ENCODE results near the gene TCEAL1. TPM values are rescaled to one million over a fixed set of nuclear protein-coding genes. Genes with fewer than 3 reads are reported as not detected.

The TCEAL1 gene
- total and polyA plus RNA-seq, 2 of the 13 experiments (the other 11 are each of a cell fraction or from before 2014, with no cell fraction given), result 11.2 to 14.8 TPM

DNA sequence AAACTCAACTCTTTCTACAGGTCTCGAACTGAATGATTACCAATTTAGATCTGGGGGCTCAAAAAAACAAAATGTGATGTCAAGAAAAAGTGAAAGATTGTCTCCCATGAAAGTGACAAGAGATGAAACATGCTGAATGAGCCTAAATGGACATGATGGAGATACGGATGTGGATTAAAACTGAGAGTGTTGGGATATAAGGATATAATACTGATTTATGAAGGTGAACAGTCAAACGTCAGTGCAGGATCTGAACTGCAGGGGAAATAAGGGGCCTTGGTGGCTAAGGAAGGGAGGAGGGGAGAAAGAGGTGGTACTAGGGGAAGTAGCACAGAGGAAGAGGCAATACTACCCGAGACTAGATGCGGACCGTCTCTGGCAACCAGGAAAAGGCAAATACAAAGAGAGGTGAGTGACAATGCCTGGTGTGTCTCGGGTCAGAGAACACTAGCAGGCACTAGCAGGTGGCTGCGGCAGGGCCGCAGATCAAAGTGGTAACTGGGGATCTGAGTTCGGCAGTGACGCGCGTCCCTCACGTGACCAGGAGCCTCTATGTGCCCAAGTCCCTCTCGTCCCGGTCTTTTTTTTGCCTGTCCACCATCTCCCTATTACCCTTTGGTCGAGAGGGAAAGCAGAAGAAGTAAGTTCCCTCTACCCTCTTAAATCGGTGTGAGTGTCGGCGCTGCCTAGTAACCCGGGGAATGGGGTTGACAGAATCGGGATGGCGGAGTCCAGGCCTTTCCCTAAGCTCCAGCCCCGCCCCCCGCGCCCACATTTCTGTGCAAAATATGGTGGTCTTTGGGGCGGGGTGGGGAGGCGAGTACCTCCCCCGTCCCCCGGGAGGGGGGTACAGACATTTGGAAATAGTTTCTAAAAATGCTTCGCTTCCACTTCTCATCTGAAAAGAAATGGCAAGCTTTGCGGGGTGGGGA is at the start of gene TCEAL1 (continued):
- TF ChIP-seq NR2C2 (CRISPR knock-in tag; IDR thresholded peaks at IDR 0.05; ENCODE audit: borderline replicate concordance) (peak; percentile 14; the same call in 1 of the 2 replicates), SOX13 (IDR thresholded peaks at IDR 0.05) (no peak), SOX13 (CRISPR knock-in tag; conservative IDR thresholded peaks at IDR 0.05 in 1 of 2, IDR thresholded peaks at IDR 0.05 in 1 of 2) (0 out of 4 replicates have a peak, but pooled peaks of 1 of the 2 experiments have one; percentile 17), ZNF816 (CRISPR knock-in tag; IDR thresholded peaks at IDR 0.05; ENCODE audit: borderline replicate concordance) (no peak), ZNF354B (CRISPR knock-in tag; IDR thresholded peaks at IDR 0.05) (0 out of 2 replicates have a peak, but pooled peaks have one; percentile 35), HOXD1 (CRISPR knock-in tag; IDR thresholded peaks at IDR 0.05) (no peak), ARID5B (CRISPR knock-in tag; IDR thresholded peaks at IDR 0.05) (no peak), SNAPC4 (CRISPR knock-in tag; IDR thresholded peaks at IDR 0.05) (no peak), AKAP8 (CRISPR knock-in tag; IDR thresholded peaks at IDR 0.05) (no peak), JUN (CRISPR knock-in tag; IDR thresholded peaks at IDR 0.05) (no peak), RAD51 (IDR thresholded peaks at IDR 0.05; ENCODE audit: borderline replicate concordance) (peak; percentile 48; the same call in 1 of the 2 replicates), ZNF629 (CRISPR knock-in tag; conservative IDR thresholded peaks at IDR 0.05) (no peak), ZNF460 (CRISPR knock-in tag; IDR thresholded peaks at IDR 0.05; ENCODE audit: borderline replicate concordance) (no peak), MED1 (CRISPR knock-in tag; IDR thresholded peaks at IDR 0.05) (0 out of 2 replicates have a peak, but pooled peaks have one; percentile 21), SAFB2 (CRISPR knock-in tag; IDR thresholded peaks at IDR 0.05; ENCODE audit: borderline replicate concordance, low read depth) (no peak)
- TF ChIP-seq, protein P1, sequence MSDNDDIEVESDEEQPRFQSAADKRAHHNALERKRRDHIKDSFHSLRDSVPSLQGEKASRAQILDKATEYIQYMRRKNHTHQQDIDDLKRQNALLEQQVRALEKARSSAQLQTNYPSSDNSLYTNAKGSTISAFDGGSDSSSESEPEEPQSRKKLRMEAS (IDR thresholded peaks at IDR 0.05), result peak; percentile 41; the same call in 1 of the 2 replicates
- TF ChIP-seq, protein P2, sequence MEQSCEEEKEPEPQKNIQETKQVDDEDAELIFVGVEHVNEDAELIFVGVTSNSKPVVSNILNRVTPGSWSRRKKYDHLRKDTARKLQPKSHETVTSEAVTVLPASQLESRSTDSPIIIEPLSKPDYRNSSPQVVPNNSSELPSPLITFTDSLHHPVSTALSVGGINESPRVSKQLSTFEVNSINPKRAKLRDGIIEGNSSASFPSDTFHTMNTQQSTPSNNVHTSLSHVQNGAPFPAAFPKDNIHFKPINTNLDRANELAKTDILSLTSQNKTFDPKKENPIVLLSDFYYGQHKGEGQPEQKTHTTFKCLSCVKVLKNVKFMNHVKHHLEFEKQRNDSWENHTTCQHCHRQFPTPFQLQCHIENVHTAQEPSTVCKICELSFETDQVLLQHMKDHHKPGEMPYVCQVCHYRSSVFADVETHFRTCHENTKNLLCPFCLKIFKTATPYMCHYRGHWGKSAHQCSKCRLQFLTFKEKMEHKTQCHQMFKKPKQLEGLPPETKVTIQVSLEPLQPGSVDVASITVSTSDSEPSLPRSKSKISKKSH (CRISPR knock-in tag; IDR thresholded peaks at IDR 0.05; ENCODE audit: borderline replicate concordance), result 0 out of 2 replicates have a peak, but pooled peaks have one; percentile 9
